NCI-H1436 treated with DMSO at 0.1 percent for 48 hours (cell line): Measurements from ENCODE around the gene ANXA4.

Experiments used
- DNase-seq: peaks from one replicate; lab custom pipeline; 2025; lab: John Stamatoyannopoulos, UW

The ANXA4 gene

DNA sequence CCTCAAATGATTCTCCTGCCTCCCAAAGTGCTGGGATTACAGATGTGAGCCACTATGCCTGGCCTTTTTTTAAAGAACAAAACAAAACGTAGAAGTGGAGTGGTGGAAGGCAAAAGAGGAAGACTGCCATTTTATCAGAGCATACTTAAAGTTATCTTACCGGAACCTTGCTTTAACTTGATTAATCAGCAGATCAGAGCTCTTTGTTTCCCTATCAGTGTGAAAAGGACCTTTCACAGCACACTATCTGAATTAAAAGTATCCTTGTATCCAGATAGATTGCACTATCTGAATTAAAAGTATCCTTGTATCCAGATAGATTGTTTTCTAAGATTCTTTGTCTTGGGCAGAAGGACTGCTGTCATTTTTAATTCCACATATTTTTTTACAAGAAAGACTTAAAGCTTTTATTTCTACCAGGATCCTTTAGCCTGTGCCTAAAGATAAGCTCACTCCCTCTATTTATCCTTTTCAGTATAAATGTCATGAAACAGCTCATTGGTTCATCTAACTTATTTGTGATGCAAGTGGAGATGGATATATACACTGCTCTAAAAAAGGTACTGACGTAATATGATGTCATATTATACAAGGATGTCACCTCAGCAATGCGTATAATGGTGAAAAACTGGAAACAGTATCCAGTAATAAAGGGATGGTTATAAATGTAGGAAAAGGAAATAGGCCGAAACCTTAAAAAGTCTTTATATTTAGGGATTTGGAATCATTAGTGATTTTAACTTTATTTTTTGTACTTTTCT, 105.3 kb downstream of the ANXA4 start:
- DNase-seq = no peak

DNA sequence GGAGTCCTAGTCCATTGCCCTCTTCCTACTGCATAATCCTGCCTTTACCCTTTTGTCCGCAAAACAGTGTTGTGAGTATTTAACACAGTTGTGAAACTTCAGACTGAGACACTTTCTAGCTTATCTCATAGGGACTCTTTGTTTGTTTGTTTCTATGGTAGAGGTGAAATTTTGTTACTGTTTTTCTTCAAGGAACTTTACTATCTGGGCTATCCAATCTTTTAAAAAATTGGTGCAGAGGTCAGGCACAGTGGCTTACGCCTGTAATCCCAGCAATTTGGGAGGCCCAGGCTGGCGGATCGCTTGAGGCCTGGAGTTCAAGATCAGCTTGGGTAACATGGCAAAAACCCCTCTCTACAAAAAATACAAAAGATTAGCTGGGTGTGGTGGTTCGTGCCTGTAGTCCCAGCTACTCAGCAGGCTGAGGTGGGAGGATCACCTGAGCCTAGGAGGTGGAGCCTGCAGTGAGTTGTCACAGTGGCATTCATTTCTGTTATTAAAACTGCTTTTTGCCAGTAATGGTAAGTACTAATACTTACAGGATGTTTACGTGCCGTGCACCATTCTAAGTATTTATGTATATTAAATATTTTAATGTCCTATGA, 106.4 kb downstream of the ANXA4 start:
- DNase-seq = no peak

DNA sequence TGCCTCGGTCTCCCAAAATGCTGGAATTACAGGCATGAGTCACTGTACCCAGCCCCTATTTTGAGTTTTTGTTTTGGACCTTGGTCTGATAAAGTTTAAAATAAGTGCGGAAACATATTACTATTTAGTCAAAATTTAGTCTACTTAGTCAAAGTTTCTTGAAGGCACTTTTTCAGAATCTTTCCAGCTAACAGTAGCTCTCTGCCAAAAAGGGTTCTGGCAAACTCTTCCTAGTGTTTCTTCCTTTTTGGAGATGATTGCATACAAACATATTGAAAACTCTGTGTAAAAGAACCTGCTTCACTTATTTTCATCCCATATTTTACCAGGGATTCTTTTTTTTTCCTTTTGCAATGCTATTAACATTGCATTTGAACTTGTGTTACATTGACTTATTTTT, 116.3 kb downstream of the ANXA4 start:
- no peak for DNase-seq

DNA sequence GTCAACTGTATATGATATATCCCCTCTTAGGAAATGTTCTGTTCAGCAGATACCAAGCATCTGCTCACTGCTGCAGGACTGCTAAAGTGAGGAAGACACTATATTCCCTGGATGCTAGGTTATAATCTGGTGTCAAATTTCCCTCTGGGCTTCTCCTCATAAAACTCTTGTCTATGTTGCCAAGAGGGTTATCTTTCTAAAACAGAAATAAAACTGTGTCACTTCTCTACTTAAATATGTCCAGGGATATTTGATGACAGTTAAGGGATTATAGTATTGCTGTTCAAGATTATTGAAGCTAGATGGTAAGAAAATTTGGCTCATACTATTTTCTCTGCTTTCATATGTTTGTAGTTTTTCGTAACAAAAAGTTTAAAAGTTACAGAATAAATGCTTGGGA, 121.4 kb downstream of the ANXA4 start:
- DNase-seq = no peak
